K562 (cell line): ENCODE data around the gene CAPN3. TPM values are rescaled to one million over a fixed set of nuclear protein-coding genes. Genes with fewer than 3 reads are reported as not detected.

Experiments
- ATAC-seq: fragments of 200-7000 bp; cut with Tn5 transposase; 3 replicates; pipeline ENCODE4 v1.9.1; 2020; ENCODE audit warnings: moderate library complexity
- BruUV-seq: library from RNA; stranded (reverse); fragments of 400-500 nt; replicated peaks from 2 replicates; lab custom pipeline; 2021; lab: Mats Ljungman, UMichigan
- CTCF ChIA-PET: fragments of 300-600 bp; formaldehyde crosslinking; extraction: SDS; loops from one replicate; lab custom pipeline; 2021; ENCODE audit warnings: low intra/inter-chr PET ratio; lab: Yijun Ruan, JAX
- POLR2A ChIA-PET: fragments of 300-600, 350-650 bp; sonication (Branson Sonifier 250); formaldehyde crosslinking; extraction: SDS; loops from one replicate; lab custom pipeline; 2021; ENCODE audit warnings: antibody characterized with exemption, inconsistent platforms; lab: Yijun Ruan, JAX
- DNase-seq, 4 experiments: peaks; one replicate each; pipeline versions ENCODE4 v3.0.0 to v3.0.0-alpha.2; 2011 to 2018; ENCODE audit warnings: low spot score in 3 of 4, mixed read lengths in 3 of 4; ENCODE audit errors: extremely low read depth in 1 of 4
- FAIRE-seq: peaks from 2 replicates; lab custom pipeline; 2011; peaks lifted over from hg19 to GRCh38; lab: Jason Lieb, UNC
- H2AFZ ChIP-seq: 2 replicates; pipeline ENCODE4 v1.6.0; 2011; ENCODE audit warnings: low read depth, low read length, control low read depth, inconsistent platforms
- H3K27ac ChIP-seq: fragments of 200-600 bp; 3 replicates; pipeline ENCODE4 v1.8.0; 2011; ENCODE audit warnings: low read depth, mild to moderate bottlenecking, control low read depth, inconsistent platforms, low read length, moderate library complexity, mixed read lengths; ENCODE audit errors: extremely low read depth
- H3K27me3 ChIP-seq, 2 experiments: fragments of 300-600 bp in 1 of 2; 2 replicates in 1 of 2; 3 replicates in 1 of 2; pipeline versions ENCODE4 v1.6.0 to v1.8.0; 2011; ENCODE audit warnings: inconsistent platforms in 2 of 2, low read length in 2 of 2, mild to moderate bottlenecking in 1 of 2, mixed read lengths in 1 of 2, moderate library complexity in 1 of 2; ENCODE audit not compliant: control insufficient read depth in 2 of 2, insufficient read depth in 2 of 2
- H3K36me3 ChIP-seq: fragments of 300-600 bp; 3 replicates; pipeline ENCODE4 v1.8.0; 2011; ENCODE audit warnings: mild to moderate bottlenecking, low read length, inconsistent platforms; ENCODE audit not compliant: control insufficient read depth, insufficient read depth
- H3K4me1 ChIP-seq, 2 experiments: fragments of 200-600 bp in 1 of 2; replicated peaks in 1 of 2; 2 replicates in 1 of 2; 3 replicates in 1 of 2; pipeline versions ENCODE4 v1.5.1 to v1.8.0; 2011; ENCODE audit warnings: inconsistent platforms in 2 of 2, low read length in 2 of 2, mild to moderate bottlenecking in 1 of 2, mixed read lengths in 1 of 2, moderate library complexity in 1 of 2; ENCODE audit not compliant: control insufficient read depth in 2 of 2, insufficient read depth in 2 of 2
- H3K4me2 ChIP-seq: 2 replicates; pipeline ENCODE4 v1.6.1; 2011; ENCODE audit warnings: low read length, control low read depth, inconsistent platforms, mixed read lengths; ENCODE audit not compliant: insufficient read depth
- H3K4me3 ChIP-seq: fragments of 200-600 bp; sonication (generic), shearing (Covaris generic); 2 replicates; pipeline ENCODE4 v1.5.1; 2016; ENCODE audit warnings: control low read depth, inconsistent platforms
- H3K79me2 ChIP-seq: fragments of 200-600 bp; 3 replicates; pipeline ENCODE4 v1.8.0; 2011; ENCODE audit warnings: low read length, inconsistent platforms; ENCODE audit not compliant: control insufficient read depth, insufficient read depth
- H3K9ac ChIP-seq, 2 experiments: 2 replicates each; pipeline versions ENCODE4 v1.6.0 to v1.6.1; 2011; ENCODE audit warnings: low read depth in 2 of 2, low read length in 2 of 2, control low read depth in 1 of 2, inconsistent platforms in 1 of 2, mild to moderate bottlenecking in 1 of 2, mixed read lengths in 1 of 2; ENCODE audit not compliant: insufficient read depth in 1 of 2
- H3K9me1 ChIP-seq: one replicate; pipeline ENCODE4 v1.6.0; 2011; ENCODE audit warnings: inconsistent platforms, mild to moderate bottlenecking, low read length, moderate library complexity; ENCODE audit not compliant: control insufficient read depth, insufficient read depth
- H3K9me3 ChIP-seq: replicated peaks from 2 replicates; pipeline ENCODE4 v1.5.1; 2011; ENCODE audit warnings: low read depth, low read length, inconsistent platforms; ENCODE audit not compliant: control insufficient read depth, insufficient read depth
- H4K20me1 ChIP-seq: replicated peaks from 2 replicates; pipeline ENCODE4 v1.6.1; 2011; ENCODE audit warnings: low read length, inconsistent platforms, mixed read lengths; ENCODE audit not compliant: control insufficient read depth, insufficient read depth
- ARNT ChIP-seq, 2 experiments: fragments of 450-650 bp; IDR thresholded peaks; 2 replicates each; pipeline ENCODE4 v1.6.1; 2016; ENCODE audit warnings: mild to moderate bottlenecking in 1 of 2
- CGGBP1 ChIP-seq: fragments of 250-450 bp; sonication (Bioruptor Pico); IDR thresholded peaks from 2 replicates; pipeline ENCODE4 v1.9.0; 2021; ENCODE audit warnings: mild to moderate bottlenecking
- CHAMP1 ChIP-seq: fragments of 450-650 bp; IDR thresholded peaks from 2 replicates; pipeline ENCODE4 v1.6.1; 2016; ENCODE audit warnings: mild to moderate bottlenecking
- EP400 ChIP-seq: fragments of 450-650 bp; IDR thresholded peaks from 2 replicates; pipeline ENCODE4 v1.6.1; 2017; ENCODE audit warnings: antibody characterized with exemption, mild to moderate bottlenecking, moderate library complexity
- MLX ChIP-seq, 2 experiments: fragments of 450-650 bp in 1 of 2; sonication (generic) in 1 of 2; formaldehyde crosslinking; conservative IDR thresholded peaks; 2 replicates each; pipeline versions ENCODE4 v1.4.0 to v1.8.1; 2020 to 2022; ENCODE audit warnings: mild to moderate bottlenecking in 1 of 2, missing genetic modification reagents in 1 of 2
- NBN ChIP-seq: fragments of 450-650 bp; IDR thresholded peaks from 2 replicates; pipeline ENCODE4 v1.6.1; 2016; ENCODE audit warnings: low read depth, mild to moderate bottlenecking
- POLR2G ChIP-seq: fragments of 200-400 bp; formaldehyde crosslinking; IDR thresholded peaks from 2 replicates; pipeline ENCODE4 v1.6.1; 2017; ENCODE audit warnings: low read depth, mild to moderate bottlenecking, antibody characterized with exemption, low read length, moderate library complexity
- PRMT5 ChIP-seq: sonication (generic); formaldehyde crosslinking; IDR thresholded peaks from 2 replicates; pipeline ENCODE4 v1.5.0; 2020; ENCODE audit warnings: missing genetic modification reagents
- TEAD2 ChIP-seq: fragments of 450-650 bp; IDR thresholded peaks from 2 replicates; pipeline ENCODE4 v1.6.1; 2016; ENCODE audit warnings: missing genetic modification characterization, control low read depth, missing compliant biosample characterization
- ZNF212 ChIP-seq: fragments of 450-650 bp; formaldehyde crosslinking; IDR thresholded peaks from 2 replicates; pipeline ENCODE4 v1.4.0; 2020; ENCODE audit warnings: mild to moderate bottlenecking
- WGBS: fragments of 100-300 bp; shearing (Covaris generic); methylation state at CpG from one replicate; pipeline ENCODE4 v1.1.6; 2016; ENCODE audit warnings: low coverage, mixed read lengths; ENCODE audit not compliant: insufficient coverage; ENCODE audit errors: missing lambda C conversion rate; 5-methylcytosine and 5-hydroxymethylcytosine counted together
- in situ Hi-C: fragments of 300-500 bp; cut with MboI; formaldehyde crosslinking; loops from 4 replicates; pipeline ENCODE4 v1.15.0; 2018; ENCODE audit warnings: inconsistent platforms, mixed read lengths
- intact Hi-C: fragments of 100-400 bp; cut with micrococcal nuclease; formaldehyde crosslinking; loops from 2 replicates; pipeline ENCODE4 v1.14.2; 2022
- polyA plus RNA-seq, 8 experiments: library from polyadenylated mRNA; depleted of rRNA in 4 of 8; stranded (reverse) in 5 of 8; unstranded in 3 of 8; fragments of >200 nt; fragmentation: Nextera tagmentation in 2 of 8; fragmentation: Illumina TruSeq in 1 of 8; extraction: Ambion mirVana in 2 of 8; extraction: Trizol in 1 of 8; gene quantifications; 2 replicates each; pipeline versions ENCODE4 v1.2.1 to v1.2.3, GENCODE V29; 2011 to 2014; ENCODE audit warnings: inconsistent platforms in 1 of 8, missing spikeins in 1 of 8
- total RNA-seq, 7 experiments: library from RNA; depleted of rRNA in 6 of 7; stranded (reverse); fragments of >200 nt in 6 of 7; fragmentation: Illumina TruSeq in 2 of 7; extraction: Trizol in 2 of 7; gene quantifications; 2 replicates each; pipeline versions ENCODE4 v1.2.1 to v1.2.3, GENCODE V29; 2011 to 2021; ENCODE audit warnings: low replicate concordance in 1 of 7

CAPN3 gene
- total and polyA plus RNA-seq, 9 of the 15 experiments (the other 6 are each of a cell fraction or from before 2014, with no cell fraction given), result 0.03 to 0.34 (median 0.20) TPM; not detected in 2

GRCh38 chr15:42449770-42450424 is 90.6 kb downstream of the CAPN3 start:
- Histone ChIP-seq H3K9me3 (no peaks in the 10 kb centered on the region), H3K36me3 (peaks cover 79% of the 10 kb centered on the region), H2AFZ (no peak overlapping the region), H3K27ac (no peak overlapping the region), H3K9ac (no peak overlapping the region), H3K4me1 (no peaks in the 10 kb centered on the region), H3K4me3 (no peak overlapping the region), H3K4me2 (no peak overlapping the region), H4K20me1 (no peaks in the 10 kb centered on the region), H3K79me2 (no peaks in the 10 kb centered on the region)
- no TSS peak for BruUV-seq
- in situ Hi-C loops, result no loop called here
- 93% methylated on average over 12 of the region's 13 CpGs for WGBS
- POLR2A ChIA-PET, result no interaction called here
- FAIRE-seq, result no peak
- TF ChIP-seq CGGBP1 (no peak), NBN (no peak), ZNF212 (CRISPR knock-in tag) (no peak), MLX (CRISPR knock-in tag; conservative IDR thresholded peaks at IDR 0.05) (no peak)
- TF ChIP-seq, all 486 proteins: peak for 0
- intact Hi-C loops, result no loop called here
- DNase-seq (no peak), ATAC-seq (no peak)
- Histone ChIP-seq H3K27me3 (no peaks in the 10 kb centered on the region), H3K9me1 (no peaks in the 10 kb centered on the region)
- CTCF ChIA-PET, result no interaction called here

- Histone ChIP-seq H3K4me2 (no peak overlapping the region), H3K9me3 (no peaks in the 10 kb centered on the region), H3K9ac (no peak overlapping the region), H3K4me3 (no peak overlapping the region), H4K20me1 (no peaks in the 10 kb centered on the region), H3K27ac (no peak overlapping the region), H3K27me3 (no peaks in the 10 kb centered on the region), H3K36me3 (peaks cover 75% of the 10 kb centered on the region), H3K9me1 (no peaks in the 10 kb centered on the region), H3K79me2 (no peaks in the 10 kb centered on the region), H2AFZ (no peak overlapping the region), H3K4me1 (no peaks in the 10 kb centered on the region)
- in situ Hi-C loops, result no loop called here
- 99% methylated on average over 4 of the region's 4 CpGs for WGBS
- TF ChIP-seq PRMT5 (CRISPR knock-in tag) (no peak), TEAD2 (tag) (no peak), EP400 (no peak), ARNT (IDR thresholded peaks at IDR 0.05) (no peak), CHAMP1 (no peak), POLR2G (no peak)
- ChIA-PET POLR2A (no interaction called here), CTCF (no interaction called here)
- no peak for DNase-seq
- TSS peak; percentile 36 for BruUV-seq
- intact Hi-C loops, result no loop called here
- ATAC-seq, result no peak
- no peak for FAIRE-seq
Measured at GRCh38 chr15:42450425-42450790, 91.1 kb downstream of the CAPN3 start.
